SK-N-SH (cell line): ENCODE measurements around the gene PRCC.

Source experiments
- CHD2 ChIP-seq: fragments of 150-350 bp; IDR thresholded peaks from 2 replicates; pipeline ENCODE4 v1.6.1; 2018; ENCODE audit warnings: low read length; ENCODE audit not compliant: partially characterized antibody
- CTCF ChIP-seq: fragments of 200-600 bp; sonication (generic); IDR thresholded peaks from 2 replicates; pipeline ENCODE4 v1.6.1; 2017; ENCODE audit warnings: antibody characterized with exemption, mild to moderate bottlenecking, moderate library complexity
- EZH2phosphoT487 ChIP-seq: fragments of 200-600 bp; sonication (generic); IDR thresholded peaks from 2 replicates; pipeline ENCODE4 v1.6.1; 2017; ENCODE audit warnings: low read depth, mixed run types, mild to moderate bottlenecking, antibody characterized with exemption, moderate library complexity, borderline replicate concordance
- FOXM1 ChIP-seq: IDR thresholded peaks from 2 replicates; pipeline ENCODE4 v1.4.0; 2012; ENCODE audit warnings: low read depth, mild to moderate bottlenecking
- GABPA ChIP-seq: IDR thresholded peaks from 2 replicates; pipeline ENCODE4 v1.4.0; 2012; ENCODE audit warnings: low read depth, mild to moderate bottlenecking
- MAX ChIP-seq: IDR thresholded peaks from 2 replicates; pipeline ENCODE4 v1.4.0; 2012; ENCODE audit warnings: low read depth
- POLR2AphosphoS5 ChIP-seq: IDR thresholded peaks from 2 replicates; pipeline ENCODE4 v1.6.1; 2012; ENCODE audit warnings: low read depth, low read length
- RAD21 ChIP-seq: IDR thresholded peaks from 2 replicates; pipeline ENCODE4 v1.6.1; 2012; ENCODE audit warnings: mild to moderate bottlenecking, low read length
- SMC3 ChIP-seq: IDR thresholded peaks from 2 replicates; pipeline ENCODE4 v1.6.1; 2012; ENCODE audit warnings: low read depth, low read length, improper control_type of control experiment
- USF2 ChIP-seq: fragments of 150-350 bp; IDR thresholded peaks from 2 replicates; pipeline ENCODE4 v1.6.1; 2017; ENCODE audit warnings: antibody characterized with exemption, low read length, low read depth, borderline replicate concordance
- YY1 ChIP-seq: IDR thresholded peaks from 2 replicates; pipeline ENCODE4 v1.4.0; 2012; ENCODE audit warnings: low read depth, mild to moderate bottlenecking

DNA sequence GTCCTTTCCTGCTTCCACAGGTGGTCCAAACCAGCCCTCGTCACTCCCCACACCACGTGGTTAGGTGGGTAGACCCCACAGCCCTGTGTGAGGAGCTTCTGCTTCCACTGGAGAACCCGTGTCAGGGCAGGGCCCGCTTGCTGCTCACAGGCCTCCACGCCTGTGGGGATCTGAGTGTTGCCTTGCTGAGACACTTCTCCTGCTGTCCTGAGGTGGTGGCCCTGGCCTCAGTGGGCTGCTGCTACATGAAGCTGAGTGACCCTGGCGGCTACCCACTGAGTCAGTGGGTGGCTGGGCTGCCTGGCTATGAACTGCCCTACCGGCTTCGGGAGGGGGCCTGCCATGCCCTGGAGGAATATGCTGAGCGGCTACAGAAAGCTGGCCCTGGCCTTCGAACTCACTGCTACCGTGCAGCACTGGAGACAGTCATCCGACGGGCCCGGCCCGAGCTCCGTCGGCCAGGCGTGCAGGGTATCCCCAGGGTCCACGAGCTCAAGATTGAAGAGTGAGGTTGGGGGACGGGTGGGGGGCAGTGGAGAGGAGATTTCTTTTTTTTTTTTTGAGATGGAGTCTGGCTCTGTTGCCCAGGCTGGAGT, 33.2 kb upstream of the PRCC start:
- TF ChIP-seq YY1: no peak
- TF ChIP-seq EZH2phosphoT487: no peak
- no peak for TF ChIP-seq POLR2AphosphoS5
- TF ChIP-seq GABPA: no peak
- TF ChIP-seq USF2: no peak
- TF ChIP-seq CTCF: no peak
- no peak for TF ChIP-seq SMC3
- no peak for TF ChIP-seq CHD2
- TF ChIP-seq FOXM1: no peak
- no peak for TF ChIP-seq MAX
- TF ChIP-seq RAD21: no peak
